Trophoblast cell (in vitro differentiated cells and primary cell): Measurements from ENCODE around the gene UPF3A.

Experiments used
- DNase-seq, 2 donors: peaks; one replicate each; pipeline ENCODE4 v3.0.0-alpha.2; 2016
- H2AFZ ChIP-seq: 2 replicates; pipeline ENCODE4 v1.6.1; 2013; ENCODE audit warnings: low read length, moderate library complexity, mild to moderate bottlenecking; ENCODE audit not compliant: insufficient read depth, poor library complexity
- H2AK5ac ChIP-seq: 2 replicates; pipeline ENCODE4 v1.6.1; 2013; ENCODE audit warnings: mild to moderate bottlenecking, low read length
- H2BK120ac ChIP-seq: 2 replicates; pipeline ENCODE4 v1.6.1; 2013; ENCODE audit warnings: low read length, mild to moderate bottlenecking, moderate library complexity; ENCODE audit not compliant: insufficient read depth, poor library complexity
- H2BK12ac ChIP-seq: 2 replicates; pipeline ENCODE4 v1.6.1; 2013; ENCODE audit warnings: mild to moderate bottlenecking, low read length, moderate library complexity
- H2BK5ac ChIP-seq: 2 replicates; pipeline ENCODE4 v1.6.1; 2013; ENCODE audit warnings: low read length, low read depth, moderate library complexity, mild to moderate bottlenecking; ENCODE audit not compliant: poor library complexity
- H3K14ac ChIP-seq: 2 replicates; pipeline ENCODE4 v1.6.1; 2013; ENCODE audit warnings: mild to moderate bottlenecking, low read length
- H3K18ac ChIP-seq: 2 replicates; pipeline ENCODE4 v1.6.1; 2013; ENCODE audit warnings: mild to moderate bottlenecking, low read length
- H3K23ac ChIP-seq: 2 replicates; pipeline ENCODE4 v1.6.1; 2013; ENCODE audit warnings: low read length
- H3K27ac ChIP-seq: 2 replicates; pipeline ENCODE4 v1.5.1; 2013; ENCODE audit warnings: low read depth, mild to moderate bottlenecking, inconsistent platforms, low read length, moderate library complexity
- H3K27me3 ChIP-seq: 2 replicates; pipeline ENCODE4 v1.6.1; 2013; ENCODE audit warnings: inconsistent platforms, mild to moderate bottlenecking, low read length, moderate library complexity; ENCODE audit not compliant: insufficient read depth
- H3K36me3 ChIP-seq, 2 experiments: 1 replicate in 1 of 2; 2 replicates in 1 of 2; pipeline ENCODE4 v1.6.1; 2013; ENCODE audit warnings: low read length in 2 of 2, mild to moderate bottlenecking in 2 of 2, moderate library complexity in 1 of 2; ENCODE audit not compliant: insufficient read depth in 2 of 2, control insufficient read depth in 1 of 2
- H3K4ac ChIP-seq: 2 replicates; pipeline ENCODE4 v1.6.1; 2013; ENCODE audit warnings: low read depth, mild to moderate bottlenecking, low read length, moderate library complexity
- H3K4me1 ChIP-seq, 2 experiments: 1 replicate in 1 of 2; 2 replicates in 1 of 2; pipeline ENCODE4 v1.6.1; 2013; ENCODE audit warnings: low read length in 2 of 2, mild to moderate bottlenecking in 2 of 2, moderate library complexity in 1 of 2; ENCODE audit not compliant: insufficient read depth in 2 of 2, control insufficient read depth in 1 of 2
- H3K4me2 ChIP-seq: 2 replicates; pipeline ENCODE4 v1.6.1; 2013; ENCODE audit warnings: inconsistent platforms, mild to moderate bottlenecking, low read length, moderate library complexity
- H3K4me3 ChIP-seq: 2 replicates; pipeline ENCODE4 v1.5.1; 2013; ENCODE audit warnings: mild to moderate bottlenecking, low read depth, low read length, inconsistent platforms
- H3K79me1 ChIP-seq: one replicate; pipeline ENCODE4 v1.6.1; 2013; ENCODE audit warnings: low read length
- H3K79me2 ChIP-seq: 2 replicates; pipeline ENCODE4 v1.6.1; 2013; ENCODE audit warnings: low read length, mild to moderate bottlenecking; ENCODE audit not compliant: control insufficient read depth, insufficient read depth, poor library complexity
- H3K9ac ChIP-seq: 2 replicates; pipeline ENCODE4 v1.6.1; 2013; ENCODE audit warnings: mild to moderate bottlenecking, low read length
- H3K9me3 ChIP-seq: 2 replicates; pipeline ENCODE4 v1.6.1; 2013; ENCODE audit warnings: low read depth, mild to moderate bottlenecking, control low read depth, inconsistent platforms, low read length; ENCODE audit not compliant: insufficient read depth
- H4K12ac ChIP-seq: 2 replicates; pipeline ENCODE4 v1.6.1; 2013; ENCODE audit warnings: low read depth, mild to moderate bottlenecking, low read length, moderate library complexity
- H4K8ac ChIP-seq: 2 replicates; pipeline ENCODE4 v1.6.1; 2013; ENCODE audit warnings: low read depth, mild to moderate bottlenecking, low read length, moderate library complexity
- H4K91ac ChIP-seq: one replicate; pipeline ENCODE4 v1.6.1; 2013; ENCODE audit warnings: low read depth, mild to moderate bottlenecking, low read length, moderate library complexity
- WGBS: extraction: QIAGEN DNeasy Blood & Tissue Kit; methylation state at CpG from one replicate; pipeline ENCODE4 v1.1.7; 2013; ENCODE audit warnings: missing lambda C conversion rate; ENCODE audit not compliant: insufficient read length, insufficient coverage; ENCODE audit errors: extremely low coverage; 5-methylcytosine and 5-hydroxymethylcytosine counted together

UPF3A gene

DNA sequence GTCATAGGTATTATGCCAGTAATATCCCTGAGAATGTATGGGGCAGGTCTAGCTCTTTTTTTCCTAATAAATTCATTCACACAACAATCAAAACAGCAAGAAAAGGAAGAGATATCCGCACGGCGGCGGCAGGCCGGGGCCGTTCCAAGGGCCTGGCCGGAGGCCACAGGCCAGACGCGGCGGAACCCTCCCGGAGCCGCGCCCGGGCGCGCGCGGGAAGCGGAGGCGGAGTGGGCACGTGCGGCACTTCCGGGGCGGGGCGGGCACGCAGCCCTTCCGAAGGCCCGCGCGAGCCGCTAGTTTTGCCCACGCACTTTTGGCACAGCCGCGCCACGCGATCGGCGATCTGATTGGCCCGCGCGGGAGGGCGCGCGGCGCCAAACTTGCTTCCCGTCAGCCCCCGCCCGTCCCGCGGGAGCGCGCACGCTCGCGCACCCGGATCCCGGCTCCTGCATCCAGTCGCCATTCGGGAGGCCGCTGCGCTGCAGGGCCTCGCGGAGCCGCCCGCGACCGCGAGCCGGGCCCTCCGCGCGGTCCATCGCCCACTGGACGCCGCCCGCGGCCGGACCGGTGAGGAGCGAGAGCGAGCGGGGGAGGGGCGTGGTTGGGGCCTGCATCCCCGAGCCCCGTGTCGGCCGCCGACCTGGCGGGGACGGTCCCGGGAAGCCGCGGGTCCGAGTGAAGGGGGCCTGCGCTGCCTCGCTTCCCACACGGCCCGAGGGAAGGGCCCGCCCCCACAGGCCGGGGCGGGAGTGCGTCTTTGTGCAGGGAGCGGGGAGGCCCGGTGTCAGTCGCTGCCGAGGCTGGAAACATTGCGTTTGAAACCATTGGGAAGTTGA lies 32.9 kb downstream of the UPF3A start, which contains the start of gene CHAMP1:
Gene CHAMP1 (plus strand): TSS at position 430 of the 839 bp plus-strand sequence. CDS start 9,340 bp downstream, outside the sequence.
- Histone ChIP-seq H3K4me1 (peaks cover 0 to 3% of the 10 kb centered on the region in 2 experiments), H2AFZ (peak within 1 kb of the TSS; percentile 99)
- WGBS = no CpG with 5 or more reads among the region's 107 CpGs

DNA sequence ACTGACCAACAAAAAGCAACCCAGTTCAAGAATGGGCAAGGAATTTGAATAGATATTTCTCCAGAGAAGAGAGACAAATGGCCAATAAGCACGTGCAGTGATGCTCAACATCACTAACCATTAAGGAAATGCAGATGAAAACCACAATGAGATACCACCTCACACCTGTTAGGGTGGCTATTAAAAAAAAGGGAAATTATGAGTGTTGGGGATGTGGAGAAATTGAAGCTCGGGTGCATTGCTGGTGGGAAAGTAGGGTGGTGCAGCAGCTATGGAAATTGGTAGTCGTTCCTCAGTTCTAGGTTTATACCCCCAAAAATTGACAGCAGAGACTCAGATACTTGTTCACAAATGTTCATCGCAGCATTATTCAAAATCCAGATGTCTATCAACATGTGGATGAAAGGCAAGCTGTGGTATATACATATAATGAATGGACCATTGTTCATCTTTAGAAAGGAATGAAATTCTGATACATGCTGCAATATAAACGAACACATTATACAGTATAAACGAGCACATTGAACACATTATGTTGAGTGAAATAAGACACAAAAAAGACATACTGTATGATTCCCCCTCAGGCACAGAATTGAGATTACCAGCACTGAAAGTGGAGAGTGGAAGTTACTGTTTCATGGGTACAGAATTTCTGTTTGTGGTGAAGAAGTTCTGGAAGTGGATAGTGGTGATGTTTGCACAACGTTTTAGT lies 33.8 kb downstream of the UPF3A start:
- 100% methylated on average over 1 of the region's 7 CpGs for WGBS
- H3K79me2 ChIP-seq = peaks cover 9% of the 10 kb centered on the region

More for the DNA sequence above, 32.9 kb downstream of the UPF3A start, which contains the start of gene CHAMP1:
- Histone ChIP-seq H3K9ac (peak within 1 kb of the TSS; percentile 90), H4K12ac (peak within 1 kb of the TSS; percentile 83), H3K23ac (no peak within 1 kb of the TSS), H2BK120ac (peak within 1 kb of the TSS; percentile 78), H3K79me1 (peaks cover 8% of the 10 kb centered on the region), H3K4me3 (peak within 1 kb of the TSS; percentile 92), H3K4ac (peak within 1 kb of the TSS; percentile 95), H3K79me2 (peaks cover 9% of the 10 kb centered on the region), H2BK5ac (peak within 1 kb of the TSS; percentile 91), H3K27ac (peak within 1 kb of the TSS; percentile 89), H3K4me2 (peak within 1 kb of the TSS; percentile 82), H3K27me3 (no peaks in the 10 kb centered on the region), H3K9me3 (no peaks in the 10 kb centered on the region), H4K8ac (peak within 1 kb of the TSS; percentile 99), H2BK12ac (peak within 1 kb of the TSS; percentile 11), H3K18ac (peak within 1 kb of the TSS; percentile 99), H4K91ac (peak within 1 kb of the TSS; percentile 89), H3K14ac (peak within 1 kb of the TSS; percentile 96), H2AK5ac (no peak within 1 kb of the TSS), H3K36me3 (peaks cover 0 to 3% of the 10 kb centered on the region in 2 experiments)
- DNase-seq = peak; percentile 92 to 96

DNA sequence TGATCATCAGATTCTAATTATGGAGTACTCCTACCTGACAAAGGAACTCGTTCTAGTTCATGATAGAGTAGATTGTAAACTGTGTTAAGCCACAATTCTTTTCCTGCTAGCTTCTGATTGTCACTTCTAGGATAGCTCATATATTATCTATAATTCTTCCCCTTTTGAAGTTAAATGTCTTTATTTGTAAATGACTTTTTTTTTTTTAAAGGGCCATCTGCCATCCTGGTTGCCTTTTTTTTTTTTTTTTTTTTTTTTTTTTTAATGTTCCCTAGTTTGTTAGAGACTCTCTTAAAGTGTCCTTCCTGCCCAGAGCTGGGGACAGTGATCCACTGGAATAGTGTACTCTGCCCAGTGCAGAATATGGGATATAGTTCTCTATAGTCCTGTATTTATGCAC lies 37.2 kb downstream of the UPF3A start:
- no peak overlapping the region for H3K14ac ChIP-seq
- no peak for DNase-seq
- H3K79me1 ChIP-seq = peaks cover 8% of the 10 kb centered on the region
- H3K79me2 ChIP-seq = peaks cover 9% of the 10 kb centered on the region
- H4K8ac ChIP-seq = no peak overlapping the region
- H2BK120ac ChIP-seq = no peak overlapping the region
- peaks cover 3% of the 10 kb centered on the region in 2 experiments for H3K4me1 ChIP-seq
- H3K36me3 ChIP-seq = peaks cover 7 to 11% of the 10 kb centered on the region in 2 experiments
- no peaks in the 10 kb centered on the region for H3K27me3 ChIP-seq
- no peak overlapping the region for H4K91ac ChIP-seq
- H2BK12ac ChIP-seq = no peak overlapping the region
- peak overlapping the region; percentile 21 for H3K4ac ChIP-seq
- no peaks in the 10 kb centered on the region for H3K9me3 ChIP-seq
- no peak overlapping the region for H2AFZ ChIP-seq
- H3K9ac ChIP-seq = no peak overlapping the region
- no CpG with 5 or more reads among the region's 1 CpG for WGBS
- H2AK5ac ChIP-seq = no peak overlapping the region
- H3K4me3 ChIP-seq = no peak overlapping the region
- H3K4me2 ChIP-seq = no peak overlapping the region
- H3K18ac ChIP-seq = no peak overlapping the region
- no peak overlapping the region for H2BK5ac ChIP-seq
- H4K12ac ChIP-seq = no peak overlapping the region
- no peak overlapping the region for H3K23ac ChIP-seq
- H3K27ac ChIP-seq = no peak overlapping the region

More for the DNA sequence above, 33.8 kb downstream of the UPF3A start:
- no peak for DNase-seq
- Histone ChIP-seq H3K18ac (no peak overlapping the region), H3K4ac (peak overlapping the region; percentile 95), H2AK5ac (no peak overlapping the region), H4K91ac (no peak overlapping the region), H3K23ac (no peak overlapping the region), H3K4me2 (peak overlapping the region; percentile 82), H3K14ac (no peak overlapping the region), H2BK120ac (no peak overlapping the region), H3K79me1 (peaks cover 8% of the 10 kb centered on the region), H2BK5ac (no peak overlapping the region), H3K4me3 (no peak overlapping the region), H3K36me3 (peaks cover 0 to 3% of the 10 kb centered on the region in 2 experiments), H4K8ac (no peak overlapping the region), H3K27me3 (no peaks in the 10 kb centered on the region), H2AFZ (no peak overlapping the region), H3K4me1 (peaks cover 3% of the 10 kb centered on the region in 2 experiments), H3K27ac (no peak overlapping the region), H4K12ac (no peak overlapping the region), H2BK12ac (no peak overlapping the region), H3K9me3 (no peaks in the 10 kb centered on the region), H3K9ac (no peak overlapping the region)

DNA sequence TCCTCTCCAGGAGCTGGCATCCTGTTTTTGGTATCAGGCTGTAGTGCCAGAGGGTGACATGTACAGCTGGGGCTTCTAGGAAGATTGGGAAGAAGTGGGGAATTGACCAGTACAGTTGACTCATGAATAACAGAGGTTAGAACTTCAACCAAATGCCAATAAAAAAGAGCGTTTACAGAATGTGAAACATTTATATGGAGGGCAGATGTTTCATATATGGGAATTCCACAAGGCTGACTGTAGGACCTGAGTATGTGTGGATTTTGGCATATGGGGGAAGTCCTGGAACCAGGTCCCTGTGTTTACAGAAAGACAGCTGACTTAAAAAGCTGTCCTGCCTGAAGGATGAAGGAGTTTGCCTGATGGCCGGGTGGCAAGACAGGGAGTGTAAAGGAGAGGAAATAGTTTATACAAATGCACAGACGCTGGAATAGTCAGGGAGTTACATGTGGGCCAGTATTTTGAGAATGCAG lies 38.1 kb downstream of the UPF3A start:
- Histone ChIP-seq H3K27me3 (no peaks in the 10 kb centered on the region), H3K18ac (no peak overlapping the region), H3K4me1 (peaks cover 3% of the 10 kb centered on the region in 2 experiments), H3K4me2 (peak overlapping the region; percentile 8), H3K79me1 (peaks cover 3% of the 10 kb centered on the region), H2AK5ac (no peak overlapping the region), H2AFZ (no peak overlapping the region), H3K14ac (no peak overlapping the region), H4K8ac (no peak overlapping the region), H3K36me3 (peaks cover 9 to 18% of the 10 kb centered on the region in 2 experiments), H3K23ac (no peak overlapping the region), H2BK120ac (no peak overlapping the region), H2BK5ac (no peak overlapping the region), H3K79me2 (peaks cover 7% of the 10 kb centered on the region), H3K4ac (no peak overlapping the region), H3K9me3 (no peaks in the 10 kb centered on the region), H3K9ac (no peak overlapping the region), H2BK12ac (no peak overlapping the region), H3K27ac (no peak overlapping the region), H3K4me3 (no peak overlapping the region), H4K91ac (no peak overlapping the region), H4K12ac (no peak overlapping the region)
- no CpG with 5 or more reads among the region's 3 CpGs for WGBS
- DNase-seq = peak; percentile 71 to 89
